GM21528 (cell line): ENCODE data around the gene TTLL10.
"Not testable (repeated sequence)": the region's sequence is repeated elsewhere in the genome, so short reads cannot be mapped to it uniquely, and the experiment has no call there.

ENCODE experiments used
- ATAC-seq: cut with Tn5 transposase; IDR thresholded peaks from one replicate; pipeline ENCODE4 v1.9.1; 2021; ENCODE audit warnings: mild to moderate bottlenecking, moderate library complexity; ENCODE audit not compliant: unreplicated experiment, low FRiP score

TTLL10 gene

DNA sequence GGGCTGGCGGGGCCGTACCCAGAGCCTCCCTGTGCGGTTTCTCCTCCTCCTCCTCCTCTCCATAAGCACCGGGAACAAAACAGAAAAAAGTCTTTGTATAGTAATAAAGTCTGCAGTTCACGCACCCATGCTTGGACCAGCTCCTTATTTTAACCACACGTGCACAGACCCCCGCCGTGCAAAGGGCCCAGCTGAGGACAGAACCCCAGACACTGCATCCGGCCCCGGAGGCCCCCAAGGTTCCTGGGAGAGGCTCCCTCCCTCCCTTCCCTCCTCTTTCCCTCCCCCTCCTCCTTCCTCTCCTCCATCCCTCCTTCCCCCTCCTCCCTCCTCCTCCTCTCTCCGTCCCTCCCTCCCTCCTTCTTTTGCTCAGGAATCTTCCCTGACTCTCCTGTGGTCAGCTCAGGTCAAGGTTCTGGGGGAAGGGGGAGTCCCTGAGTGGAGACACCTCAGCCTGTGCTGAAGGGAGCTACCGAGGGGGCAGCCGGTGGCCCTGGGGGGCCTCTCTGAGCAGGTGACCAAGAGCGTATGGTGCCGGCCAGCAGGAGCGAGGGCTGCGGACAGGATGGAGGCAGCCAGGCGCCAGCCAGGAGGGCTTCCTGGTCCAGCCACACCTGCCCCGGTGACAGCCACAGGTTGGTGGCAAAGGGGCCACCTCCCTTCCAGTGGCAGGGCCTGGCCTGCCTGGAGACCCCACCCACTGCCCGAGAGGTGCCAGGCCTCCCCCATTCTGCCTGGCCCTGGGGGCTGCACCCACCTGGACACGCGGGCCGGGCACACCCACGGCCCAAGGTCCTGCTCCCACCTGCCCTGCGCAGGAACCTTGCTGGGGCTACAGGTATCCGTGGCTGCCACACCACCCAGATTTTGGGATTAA, 3.2 kb upstream of the TTLL10 start:
- ATAC-seq: no peak

GRCh38 chr1:1171161-1171545, 2.5 kb upstream of the TTLL10 start:
- no peak for ATAC-seq

DNA sequence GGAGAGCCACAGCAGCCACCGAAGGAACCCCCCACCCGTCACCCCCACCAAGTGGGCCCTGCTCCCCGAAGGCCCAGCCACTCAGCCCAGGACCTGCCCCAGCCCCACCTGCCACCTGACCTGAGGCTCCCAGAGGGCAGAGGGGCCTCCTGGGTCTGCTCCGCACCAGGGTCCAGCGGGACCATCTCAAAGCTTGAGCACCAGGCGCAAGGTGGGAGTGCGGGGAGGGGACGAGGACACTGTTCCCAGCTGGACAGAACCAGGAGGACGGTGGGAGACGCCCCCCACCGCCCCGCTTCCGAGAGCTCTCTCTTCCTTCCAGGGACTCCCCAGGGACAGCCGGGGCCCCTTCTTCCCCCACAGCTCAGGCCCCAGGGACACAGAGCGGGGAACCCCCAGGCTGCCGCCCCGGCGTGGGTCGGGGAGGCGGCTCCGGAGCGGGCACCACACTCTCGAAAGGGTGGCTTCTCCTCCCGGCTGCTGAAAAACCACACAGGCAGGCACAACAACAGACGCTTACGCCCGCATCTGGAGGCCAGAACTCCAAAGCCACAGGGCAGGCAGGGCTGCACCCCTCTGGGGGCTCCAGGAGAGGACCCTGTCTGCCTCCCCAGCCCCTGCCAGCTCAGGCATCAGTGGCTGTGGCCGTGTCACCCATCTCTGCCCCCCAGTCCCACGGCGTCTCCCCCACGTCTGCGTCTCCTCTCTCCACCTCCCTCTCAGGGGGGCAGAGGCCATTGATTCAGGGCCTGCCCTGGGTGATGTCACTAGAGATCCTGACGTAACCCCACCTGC, 1.9 kb upstream of the TTLL10 start:
- ATAC-seq: no peak

DNA sequence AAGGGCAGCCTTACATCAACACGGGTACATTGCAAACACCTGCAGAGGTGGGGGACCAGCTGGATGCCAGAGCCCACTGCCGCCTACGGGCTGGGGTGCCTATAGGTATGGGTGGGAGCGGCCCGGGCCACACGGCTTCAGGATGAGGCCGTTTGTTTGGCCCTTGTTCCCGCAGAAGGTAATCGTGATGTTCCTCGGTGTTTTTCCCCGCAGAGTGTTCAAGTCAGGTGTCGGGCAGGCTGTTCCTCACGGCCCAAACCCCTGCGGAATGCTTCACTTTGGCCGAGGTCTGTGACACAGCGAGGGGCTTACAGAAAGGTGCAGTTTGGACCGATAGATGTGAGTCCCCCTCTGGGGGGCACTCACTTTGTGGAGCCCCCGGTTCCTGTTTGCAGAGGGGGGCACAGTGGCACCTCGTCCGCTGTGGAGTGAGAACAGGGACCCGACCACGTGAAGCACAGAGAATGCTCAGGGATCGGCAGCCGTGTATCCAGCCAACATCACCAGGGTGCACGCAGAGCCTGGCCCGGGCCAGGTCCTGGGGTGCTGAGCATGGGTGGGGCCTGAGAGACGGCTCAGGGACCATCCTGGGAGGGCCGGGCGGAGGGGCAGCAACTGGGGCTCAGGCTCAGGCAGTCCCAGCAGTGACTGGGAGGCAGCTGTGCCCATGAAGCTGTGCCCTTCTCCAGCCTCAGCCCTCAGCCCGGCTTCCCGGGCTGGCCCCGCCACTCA, 453 bp upstream of the TTLL10 start:
- no peak for ATAC-seq

GRCh38 chr1:1175221-1176062, 1.8 kb downstream of the TTLL10 start:
- ATAC-seq: no peak

DNA sequence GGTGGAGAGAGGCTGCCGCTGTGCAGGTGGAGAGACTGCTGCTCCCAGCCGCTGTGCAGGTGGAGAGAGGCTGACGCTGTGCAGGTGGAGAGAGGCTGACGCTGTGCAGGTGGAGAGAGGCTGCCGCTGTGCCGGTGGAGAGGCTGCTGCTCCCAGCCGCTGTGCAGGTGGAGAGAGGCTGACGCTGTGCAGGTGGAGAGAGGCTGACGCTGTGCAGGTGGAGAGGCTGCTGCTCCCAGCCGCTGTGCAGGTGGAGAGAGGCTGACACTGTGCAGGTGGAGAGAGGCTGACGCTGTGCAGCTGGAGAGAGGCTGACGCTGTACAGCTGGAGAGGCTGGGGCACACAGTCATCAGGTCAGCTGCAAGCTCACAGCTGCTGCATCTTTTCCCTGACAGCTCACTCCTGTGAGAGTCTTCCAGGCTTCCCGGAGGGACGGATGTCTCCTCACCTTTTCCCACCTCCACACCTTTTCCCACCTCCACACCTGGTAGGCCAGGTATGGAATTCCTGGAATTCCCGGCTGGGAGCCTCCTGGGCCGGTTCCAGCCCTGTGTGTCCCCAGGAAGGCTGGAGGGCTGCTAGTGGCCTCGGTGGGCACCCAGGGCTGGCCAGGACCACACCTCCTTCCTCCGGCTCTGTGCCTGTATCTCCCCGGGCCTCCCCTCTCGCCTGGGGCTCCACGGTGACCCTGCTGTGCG, 2.5 kb downstream of the TTLL10 start:
- not testable (repeated sequence) for ATAC-seq

GRCh38 chr1:1176931-1177330, 3.3 kb downstream of the TTLL10 start:
- no peak for ATAC-seq

- ATAC-seq: no peak
Measured at GRCh38 chr1:1177452-1178206, 3.9 kb downstream of the TTLL10 start.

- ATAC-seq: no peak
Measured at GRCh38 chr1:1178794-1179331, 5.2 kb downstream of the TTLL10 start.

GRCh38 chr1:1179346-1179982, 5.8 kb downstream of the TTLL10 start:
- ATAC-seq: no peak

- ATAC-seq: no peak
Measured at GRCh38 chr1:1179983-1180861, 6.5 kb downstream of the TTLL10 start.

DNA sequence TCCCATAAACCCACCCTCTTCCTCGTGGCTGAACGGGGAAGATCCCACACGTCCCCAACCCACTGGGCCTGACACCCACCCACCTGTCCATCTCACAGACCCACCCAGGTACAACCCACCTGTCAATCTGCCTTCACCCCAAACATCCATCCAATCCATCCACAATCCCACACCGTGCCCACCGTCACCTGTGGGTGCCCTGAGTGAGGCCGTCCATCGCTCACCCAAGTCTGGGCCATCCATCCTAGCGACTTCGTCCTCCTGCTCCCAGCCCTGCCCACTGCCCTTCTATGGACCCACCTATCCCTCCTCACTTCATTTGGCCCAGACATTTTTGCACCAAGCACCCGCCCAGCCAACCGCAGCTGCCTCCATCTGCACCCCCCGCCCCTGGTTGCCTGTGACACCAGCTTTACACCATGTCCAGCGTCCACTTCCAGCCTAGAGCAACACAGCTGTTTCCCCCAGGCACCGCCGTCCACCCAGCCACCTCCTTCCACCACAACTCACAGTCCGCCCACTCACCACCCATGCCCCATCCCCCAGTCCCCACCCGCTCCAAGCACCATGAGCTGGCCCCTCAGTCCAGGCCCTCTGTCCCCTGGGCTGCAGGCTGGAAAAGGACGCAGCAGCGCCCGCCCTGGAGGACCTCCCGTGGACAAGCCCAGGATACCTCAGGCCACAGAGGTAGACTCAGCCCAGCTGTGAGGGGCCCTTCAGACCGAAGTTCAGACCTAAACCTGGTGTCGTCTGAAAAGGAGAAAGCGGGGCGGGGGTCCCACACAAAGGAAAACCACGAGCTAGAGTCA, 7.7 kb downstream of the TTLL10 start:
- ATAC-seq: no peak

DNA sequence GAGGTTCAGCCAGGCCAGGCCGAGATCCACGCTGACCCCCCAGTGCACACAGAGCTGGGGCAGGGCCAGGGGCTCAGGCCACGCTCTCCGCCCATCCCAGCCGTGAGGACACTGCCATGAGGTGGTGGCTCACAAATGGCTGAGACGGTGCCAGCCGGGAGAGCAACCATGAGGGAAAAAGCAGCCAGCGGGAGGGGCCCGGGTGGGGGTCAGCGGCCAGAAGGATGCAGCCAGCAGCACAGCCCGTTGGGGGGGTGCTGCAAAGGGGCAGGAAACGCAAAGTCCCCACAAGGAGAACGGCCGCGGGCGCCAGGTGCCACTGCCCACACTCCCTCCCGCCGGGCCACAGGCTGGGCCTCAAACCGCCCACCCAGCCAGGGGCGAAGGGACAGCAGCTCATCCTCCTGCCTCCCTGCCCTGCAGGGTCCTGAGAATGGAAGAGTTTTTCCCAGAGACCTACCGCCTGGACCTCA, 8.3 kb downstream of the TTLL10 start:
- no peak for ATAC-seq

GRCh38 chr1:1182491-1183220, 9.0 kb downstream of the TTLL10 start:
- ATAC-seq: no peak

- ATAC-seq: no peak
Measured at GRCh38 chr1:1183221-1183747, 9.6 kb downstream of the TTLL10 start.
